WERI-Rb-1 (cell line): ENCODE measurements around the gene SPATA46.

Source experiments
- DNase-seq: peaks from one replicate; pipeline ENCODE4 v3.0.0-alpha.2; 2020
- H3K27ac ChIP-seq: fragments of 250-450 bp; sonication (Bioruptor Pico); 2 replicates; pipeline ENCODE4 v1.5.1; 2020; ENCODE audit warnings: mild to moderate bottlenecking, moderate library complexity
- H3K27me3 ChIP-seq: fragments of 250-450 bp; sonication (Bioruptor Pico); 2 replicates; pipeline ENCODE4 v1.5.1; 2021; ENCODE audit warnings: mild to moderate bottlenecking, low read depth, moderate library complexity; ENCODE audit not compliant: insufficient read depth, severe bottlenecking
- H3K36me3 ChIP-seq: fragments of 250-450 bp; sonication (Bioruptor Pico); 2 replicates; pipeline ENCODE4 v1.5.1; 2020; ENCODE audit warnings: mild to moderate bottlenecking, moderate library complexity
- H3K4me3 ChIP-seq: 2 replicates; pipeline ENCODE4 v1.5.1; 2011; ENCODE audit warnings: low read depth, mild to moderate bottlenecking, control low read depth, low read length
- H3K9me3 ChIP-seq: fragments of 250-450 bp; sonication (Bioruptor Pico); 2 replicates; pipeline ENCODE4 v1.5.1; 2021; ENCODE audit warnings: mild to moderate bottlenecking, moderate library complexity; ENCODE audit not compliant: severe bottlenecking
- TF ChIP-seq, protein P1 (sequence below): IDR thresholded peaks from 2 replicates; pipeline ENCODE4 v1.5.1; 2011; ENCODE audit warnings: low read depth, mild to moderate bottlenecking, control low read depth, inconsistent platforms, low read length

Gene SPATA46

DNA sequence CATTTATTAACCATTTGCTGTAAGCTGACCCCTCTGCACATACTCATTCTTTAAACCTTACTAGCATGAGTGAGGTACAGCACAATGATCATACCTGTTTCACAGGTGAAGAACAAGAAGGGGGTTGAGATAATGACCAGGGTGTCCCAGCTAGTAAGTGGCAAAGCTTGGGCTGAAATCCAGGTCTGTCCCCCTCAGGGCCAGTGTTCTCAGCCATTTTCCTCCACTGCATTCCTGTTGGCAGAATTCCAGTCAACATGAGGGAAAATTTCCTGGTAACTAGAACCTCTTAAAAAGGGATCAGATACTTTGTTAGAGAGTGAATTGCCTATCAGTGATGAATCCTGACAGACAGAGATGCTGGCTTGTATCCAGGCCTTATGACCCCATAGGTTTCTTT lies 48.1 kb downstream of the SPATA46 start:
- Histone ChIP-seq H3K36me3 (peaks cover 7% of the 10 kb centered on the region; the same call in 1 of the 2 replicates), H3K4me3 (no peak overlapping the region), H3K27me3 (no peaks in the 10 kb centered on the region), H3K9me3 (no peaks in the 10 kb centered on the region), H3K27ac (no peak overlapping the region)
- TF ChIP-seq, protein P1, sequence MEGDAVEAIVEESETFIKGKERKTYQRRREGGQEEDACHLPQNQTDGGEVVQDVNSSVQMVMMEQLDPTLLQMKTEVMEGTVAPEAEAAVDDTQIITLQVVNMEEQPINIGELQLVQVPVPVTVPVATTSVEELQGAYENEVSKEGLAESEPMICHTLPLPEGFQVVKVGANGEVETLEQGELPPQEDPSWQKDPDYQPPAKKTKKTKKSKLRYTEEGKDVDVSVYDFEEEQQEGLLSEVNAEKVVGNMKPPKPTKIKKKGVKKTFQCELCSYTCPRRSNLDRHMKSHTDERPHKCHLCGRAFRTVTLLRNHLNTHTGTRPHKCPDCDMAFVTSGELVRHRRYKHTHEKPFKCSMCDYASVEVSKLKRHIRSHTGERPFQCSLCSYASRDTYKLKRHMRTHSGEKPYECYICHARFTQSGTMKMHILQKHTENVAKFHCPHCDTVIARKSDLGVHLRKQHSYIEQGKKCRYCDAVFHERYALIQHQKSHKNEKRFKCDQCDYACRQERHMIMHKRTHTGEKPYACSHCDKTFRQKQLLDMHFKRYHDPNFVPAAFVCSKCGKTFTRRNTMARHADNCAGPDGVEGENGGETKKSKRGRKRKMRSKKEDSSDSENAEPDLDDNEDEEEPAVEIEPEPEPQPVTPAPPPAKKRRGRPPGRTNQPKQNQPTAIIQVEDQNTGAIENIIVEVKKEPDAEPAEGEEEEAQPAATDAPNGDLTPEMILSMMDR, result no peak
- no peak for DNase-seq

DNA sequence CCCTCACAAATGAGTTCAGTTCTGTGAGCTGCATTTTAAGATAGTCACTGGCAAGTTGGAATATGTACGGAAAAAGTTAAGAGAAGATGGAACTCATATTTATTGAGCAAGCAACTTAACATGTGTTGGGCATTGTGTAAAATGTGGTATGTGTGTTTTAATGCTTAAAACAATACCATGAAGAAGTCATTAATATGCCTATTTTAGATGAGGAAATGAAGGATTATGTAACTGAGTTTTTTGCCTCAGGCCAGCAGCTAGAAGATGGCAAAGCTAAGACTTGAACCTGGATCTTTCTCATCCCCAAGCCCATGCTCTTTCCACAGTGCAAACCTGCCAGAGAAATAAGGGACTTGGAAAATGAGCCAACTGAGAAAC lies 48.9 kb downstream of the SPATA46 start:
- peaks cover 2% of the 10 kb centered on the region; the same call in 1 of the 2 replicates for H3K36me3 ChIP-seq
- H3K27me3 ChIP-seq, result no peaks in the 10 kb centered on the region
- H3K4me3 ChIP-seq, result no peak overlapping the region
- H3K9me3 ChIP-seq, result no peaks in the 10 kb centered on the region
- no peak overlapping the region for H3K27ac ChIP-seq
- DNase-seq, result no peak
- TF ChIP-seq, protein P1, result no peak

DNA sequence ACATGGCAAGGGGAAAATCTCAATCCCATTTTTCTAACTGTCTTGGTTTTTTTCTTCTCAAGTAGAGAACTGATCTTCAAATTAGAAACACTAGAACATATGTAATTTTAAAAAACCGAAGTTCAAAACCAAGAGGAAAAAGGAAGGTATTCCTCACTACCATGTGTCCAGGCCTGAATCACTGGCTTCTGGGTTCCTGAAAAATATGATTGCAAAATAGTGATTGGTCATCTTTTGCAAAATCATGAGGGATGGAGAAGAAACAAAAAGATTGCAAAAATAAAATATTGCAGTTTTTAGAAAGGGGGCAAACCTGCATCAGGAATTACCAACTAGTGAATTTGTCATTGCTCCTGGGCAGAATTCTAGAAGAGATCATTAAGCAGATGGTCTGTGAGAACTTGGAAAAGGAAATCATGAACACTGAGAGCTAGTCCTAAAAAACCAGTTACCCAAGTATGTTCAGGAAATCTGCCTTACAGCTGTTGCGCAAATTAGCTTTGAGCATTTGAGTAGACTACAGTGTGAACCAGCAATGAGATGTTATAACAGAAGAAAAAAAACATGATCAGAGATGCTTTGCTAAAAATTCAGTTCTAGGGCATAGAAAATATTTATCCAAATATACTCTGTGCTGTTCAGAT lies 49.4 kb downstream of the SPATA46 start:
- no peak for DNase-seq
- H3K4me3 ChIP-seq, result no peak overlapping the region
- no peak overlapping the region for H3K27ac ChIP-seq
- TF ChIP-seq, protein P1, result no peak
- H3K27me3 ChIP-seq, result no peaks in the 10 kb centered on the region
- no peaks in the 10 kb centered on the region for H3K9me3 ChIP-seq
- H3K36me3 ChIP-seq, result no peaks in the 10 kb centered on the region

DNA sequence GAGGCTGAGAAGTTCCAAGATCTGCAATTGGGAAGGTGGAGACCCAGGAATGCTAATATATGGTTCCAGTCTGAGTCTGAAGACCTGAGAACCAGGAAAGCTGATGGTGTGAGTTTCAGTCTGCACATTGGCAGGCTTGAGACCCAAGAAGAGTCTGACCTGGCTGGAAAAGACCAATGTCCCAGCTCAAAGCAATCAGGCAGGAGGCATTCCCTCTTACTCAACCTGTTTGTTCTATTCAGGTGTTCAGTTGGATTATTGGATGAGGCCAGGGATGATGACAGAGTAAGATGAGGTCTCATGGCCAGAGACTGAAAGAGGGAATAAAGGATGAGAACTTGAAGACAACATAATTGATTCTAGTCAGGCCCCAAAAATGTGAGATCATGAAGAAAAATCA lies 50.1 kb downstream of the SPATA46 start:
- Histone ChIP-seq H3K4me3 (no peak overlapping the region), H3K27ac (no peak overlapping the region), H3K27me3 (no peaks in the 10 kb centered on the region), H3K9me3 (no peaks in the 10 kb centered on the region), H3K36me3 (no peaks in the 10 kb centered on the region)
- no peak for DNase-seq
- TF ChIP-seq, protein P1, result no peak

DNA sequence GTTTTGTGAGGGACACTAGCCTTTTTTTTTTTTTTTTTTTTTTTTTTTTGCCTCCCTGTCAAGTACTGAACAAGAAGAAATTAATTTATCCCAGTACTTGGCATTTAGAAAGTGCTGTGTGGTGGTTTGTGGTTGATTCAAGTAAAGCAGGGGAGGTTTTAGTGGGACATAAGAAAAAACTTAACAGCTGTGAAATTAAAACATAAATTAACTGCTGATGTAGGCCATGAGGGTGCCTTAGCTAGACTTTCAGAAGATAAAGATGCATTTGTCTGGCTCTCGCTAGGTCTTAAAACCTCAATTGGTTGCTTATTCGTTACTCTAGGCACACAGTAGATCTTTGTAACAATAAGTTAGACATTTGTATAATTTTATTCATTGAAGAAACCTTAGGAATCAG lies 52.3 kb downstream of the SPATA46 start:
- no peaks in the 10 kb centered on the region for H3K27me3 ChIP-seq
- TF ChIP-seq, protein P1, result no peak
- no peak for DNase-seq
- H3K9me3 ChIP-seq, result no peaks in the 10 kb centered on the region
- H3K4me3 ChIP-seq, result no peak overlapping the region
- H3K27ac ChIP-seq, result no peak overlapping the region
- H3K36me3 ChIP-seq, result no peaks in the 10 kb centered on the region
